K562 (cell line): Measurements from ENCODE around the gene TMEM217. TPM values are rescaled to one million over a fixed set of nuclear protein-coding genes. Genes with fewer than 3 reads are reported as not detected.

ENCODE experiments used
- CBFB ChIP-seq: sonication (generic); formaldehyde crosslinking; IDR thresholded peaks from 2 replicates; pipeline ENCODE4 v1.4.0; 2020; ENCODE audit warnings: mild to moderate bottlenecking, missing genetic modification reagents
- GMEB1 ChIP-seq: fragments of 250-450 bp; sonication (Bioruptor Pico); IDR thresholded peaks from 2 replicates; pipeline ENCODE4 v1.4.0; 2020; ENCODE audit warnings: mild to moderate bottlenecking
- HINFP ChIP-seq: fragments of 450-650 bp; conservative IDR thresholded peaks from 2 replicates; pipeline ENCODE4 v1.6.1; 2016; ENCODE audit warnings: missing genetic modification characterization, low read depth, mild to moderate bottlenecking, control low read depth, missing compliant biosample characterization
- KAT7 ChIP-seq: sonication (generic); formaldehyde crosslinking; IDR thresholded peaks from 2 replicates; pipeline ENCODE4 v1.8.0; 2022; ENCODE audit warnings: missing genetic modification reagents, mild to moderate bottlenecking, borderline replicate concordance
- MYBL2 ChIP-seq, 2 experiments: fragments of 450-650 bp in 1 of 2; sonication (generic) in 1 of 2; formaldehyde crosslinking in 1 of 2; IDR thresholded peaks; 2 replicates each; pipeline versions ENCODE4 v1.6.1 to v1.8.1; 2017 to 2022; ENCODE audit warnings: borderline replicate concordance in 1 of 2, inconsistent platforms in 1 of 2, low read depth in 1 of 2, mild to moderate bottlenecking in 1 of 2, missing genetic modification reagents in 1 of 2, moderate library complexity in 1 of 2
- NCOA1 ChIP-seq: fragments of 450-650 bp; IDR thresholded peaks from 2 replicates; pipeline ENCODE4 v1.6.1; 2016; ENCODE audit warnings: low read depth
- PHF21A ChIP-seq: fragments of 450-650 bp; IDR thresholded peaks from 2 replicates; pipeline ENCODE4 v1.6.1; 2017; ENCODE audit warnings: low read depth, borderline replicate concordance
- PHTF2 ChIP-seq: fragments of 250-450 bp; sonication (Bioruptor Pico); IDR thresholded peaks from 2 replicates; pipeline ENCODE4 v1.5.0; 2021; ENCODE audit warnings: mild to moderate bottlenecking
- SFPQ ChIP-seq: fragments of 200-400 bp; formaldehyde crosslinking; IDR thresholded peaks from 2 replicates; pipeline ENCODE4 v1.6.1; 2017; ENCODE audit warnings: mild to moderate bottlenecking, low read depth, low read length, moderate library complexity
- SMAD2 ChIP-seq: fragments of 150-350 bp; IDR thresholded peaks from 2 replicates; pipeline ENCODE4 v1.6.1; 2014; ENCODE audit warnings: low read depth, mild to moderate bottlenecking, low read length
- TCF3 ChIP-seq: sonication (generic); formaldehyde crosslinking; IDR thresholded peaks from 2 replicates; pipeline ENCODE4 v1.4.0; 2020; ENCODE audit warnings: mild to moderate bottlenecking, missing genetic modification reagents
- ZHX1 ChIP-seq: fragments of 150-350 bp; conservative IDR thresholded peaks from 2 replicates; pipeline ENCODE4 v1.6.1; 2014; ENCODE audit warnings: low read length
- ZKSCAN8 ChIP-seq: fragments of 200-800 bp; sonication (Bioruptor generic); IDR thresholded peaks from 2 replicates; pipeline ENCODE4 v1.6.1; 2016; ENCODE audit warnings: missing genetic modification characterization, missing compliant biosample characterization
- ZNF165 ChIP-seq: fragments of 250-450 bp; sonication (Bioruptor Pico); IDR thresholded peaks from 2 replicates; pipeline ENCODE4 v1.4.0; 2020; ENCODE audit warnings: borderline replicate concordance
- ZNF224 ChIP-seq: sonication (generic); formaldehyde crosslinking; IDR thresholded peaks from 2 replicates; pipeline ENCODE4 v1.8.0; 2022; ENCODE audit warnings: mild to moderate bottlenecking, missing genetic modification reagents
- ZNF3 ChIP-seq: fragments of 250-450 bp; sonication (Bioruptor Pico); IDR thresholded peaks from 2 replicates; pipeline ENCODE4 v1.5.0; 2021; ENCODE audit warnings: mild to moderate bottlenecking, moderate library complexity
- ZNF551 ChIP-seq: fragments of 250-450 bp; sonication (Bioruptor Pico); IDR thresholded peaks from 2 replicates; pipeline ENCODE4 v1.5.0; 2021; ENCODE audit warnings: mild to moderate bottlenecking, moderate library complexity
- ZNF696 ChIP-seq: fragments of 250-450 bp; sonication (Bioruptor Pico); conservative IDR thresholded peaks from 2 replicates; pipeline ENCODE4 v1.4.0; 2020; ENCODE audit warnings: mild to moderate bottlenecking, moderate library complexity
- polyA plus RNA-seq, 8 experiments: library from polyadenylated mRNA; depleted of rRNA in 4 of 8; stranded (reverse) in 5 of 8; unstranded in 3 of 8; fragments of >200 nt; fragmentation: Nextera tagmentation in 2 of 8; fragmentation: Illumina TruSeq in 1 of 8; extraction: Ambion mirVana in 2 of 8; extraction: Trizol in 1 of 8; gene quantifications; 2 replicates each; pipeline versions ENCODE4 v1.2.1 to v1.2.3, GENCODE V29; 2011 to 2014; ENCODE audit warnings: inconsistent platforms in 1 of 8, missing spikeins in 1 of 8
- total RNA-seq, 7 experiments: library from RNA; depleted of rRNA in 6 of 7; stranded (reverse); fragments of >200 nt in 6 of 7; fragmentation: Illumina TruSeq in 2 of 7; extraction: Trizol in 2 of 7; gene quantifications; 2 replicates each; pipeline versions ENCODE4 v1.2.1 to v1.2.3, GENCODE V29; 2011 to 2021; ENCODE audit warnings: low replicate concordance in 1 of 7
- TF ChIP-seq, protein P1 (sequence below): sonication (generic); formaldehyde crosslinking; IDR thresholded peaks from 2 replicates; pipeline ENCODE4 v1.8.1; 2022; ENCODE audit warnings: missing genetic modification reagents

TMEM217 gene
- total and polyA plus RNA-seq, 9 of the 15 experiments (the other 6 are each of a cell fraction or from before 2014, with no cell fraction given), result 1.3 to 8.0 (median 1.9) TPM

DNA sequence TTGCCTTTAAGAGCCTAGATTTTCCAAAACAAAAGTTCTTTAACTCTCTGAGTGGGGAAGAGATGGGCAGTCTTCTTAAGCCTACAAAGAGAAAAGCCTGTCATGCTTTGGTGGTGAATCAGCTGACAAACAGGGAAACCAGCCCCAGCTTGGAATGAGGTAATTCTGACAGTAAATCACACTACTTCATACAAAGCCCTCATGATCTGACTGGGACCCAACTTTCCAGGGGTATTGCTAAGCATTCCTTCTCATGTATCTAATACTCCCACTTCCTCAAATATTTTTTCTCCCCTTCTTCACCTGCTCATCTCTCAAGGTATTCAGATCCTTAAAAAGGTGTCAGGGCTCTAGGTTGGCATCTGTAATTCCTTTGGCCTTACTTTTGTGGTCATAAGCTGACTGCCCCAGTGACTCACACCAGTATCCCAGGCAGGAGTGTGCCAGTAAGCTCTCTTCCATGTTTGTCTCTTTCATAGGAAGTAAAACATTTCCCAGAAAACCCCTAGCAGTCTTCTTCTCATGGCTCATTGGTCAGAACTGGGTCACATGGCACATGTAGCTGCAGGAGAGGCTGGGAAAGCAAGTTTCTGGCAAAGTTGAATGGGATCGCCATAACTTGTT is 15.4 kb downstream of the TMEM217 start (continued):
- peak; percentile 84; the same call in 1 of the 2 replicates for TF ChIP-seq PHF21A
- no peak for TF ChIP-seq ZNF3 (CRISPR knock-in tag)
- no peak for TF ChIP-seq GMEB1 (CRISPR knock-in tag)
- no peak for TF ChIP-seq ZNF224 (CRISPR knock-in tag)
- no peak for TF ChIP-seq ZNF696 (CRISPR knock-in tag)
- TF ChIP-seq PHTF2 (CRISPR knock-in tag), result no peak
- no peak for TF ChIP-seq NCOA1
- no peak for TF ChIP-seq ZKSCAN8 (CRISPR knock-in tag)
- TF ChIP-seq TCF3 (CRISPR knock-in tag), result no peak
- TF ChIP-seq, protein P1, sequence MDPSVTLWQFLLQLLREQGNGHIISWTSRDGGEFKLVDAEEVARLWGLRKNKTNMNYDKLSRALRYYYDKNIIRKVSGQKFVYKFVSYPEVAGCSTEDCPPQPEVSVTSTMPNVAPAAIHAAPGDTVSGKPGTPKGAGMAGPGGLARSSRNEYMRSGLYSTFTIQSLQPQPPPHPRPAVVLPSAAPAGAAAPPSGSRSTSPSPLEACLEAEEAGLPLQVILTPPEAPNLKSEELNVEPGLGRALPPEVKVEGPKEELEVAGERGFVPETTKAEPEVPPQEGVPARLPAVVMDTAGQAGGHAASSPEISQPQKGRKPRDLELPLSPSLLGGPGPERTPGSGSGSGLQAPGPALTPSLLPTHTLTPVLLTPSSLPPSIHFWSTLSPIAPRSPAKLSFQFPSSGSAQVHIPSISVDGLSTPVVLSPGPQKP (CRISPR knock-in tag), result no peak
- TF ChIP-seq ZNF551 (CRISPR knock-in tag), result no peak
- no peak for TF ChIP-seq MYBL2 (IDR thresholded peaks at IDR 0.05; ENCODE audit: low read depth)
- TF ChIP-seq MYBL2 (CRISPR knock-in tag; IDR thresholded peaks at IDR 0.05; ENCODE audit: borderline replicate concordance), result no peak
- TF ChIP-seq ZHX1, result no peak
- TF ChIP-seq KAT7, result no peak
- TF ChIP-seq ZNF165 (CRISPR knock-in tag), result no peak; the same call in 1 of the 2 replicates
- TF ChIP-seq HINFP (tag), result no peak
- no peak for TF ChIP-seq SMAD2
- no peak for TF ChIP-seq CBFB (CRISPR knock-in tag)
- no peak for TF ChIP-seq SFPQ
